HT-29 (cell line): ENCODE data around the gene KRTAP4-16. TPM values are rescaled to one million over a fixed set of nuclear protein-coding genes. Genes with fewer than 3 reads are reported as not detected.
A peak's percentile ranks its signal among the peaks of the same experiment; 100 is the strongest.
"Not testable (repeated sequence)": the region's sequence is repeated elsewhere in the genome, so short reads cannot be mapped to it uniquely, and the experiment has no call there.

Experiments
- DNase-seq: peaks from one replicate; pipeline ENCODE4 v3.0.0-alpha.2; 2015; ENCODE audit warnings: low spot score
- total RNA-seq: library from RNA; depleted of rRNA; stranded (reverse); fragments of >200 nt; shearing (Covaris generic); gene quantifications from 2 replicates; pipeline ENCODE4 v1.2.3, GENCODE V29; 2014

The KRTAP4-16 gene
- total RNA-seq, 1 experiment from 2014 or later, result not detected

- not testable (repeated sequence) for DNase-seq
Observed at GRCh38 chr17:41119696-41120690, 18.0 kb upstream of the KRTAP4-16 start.

DNA sequence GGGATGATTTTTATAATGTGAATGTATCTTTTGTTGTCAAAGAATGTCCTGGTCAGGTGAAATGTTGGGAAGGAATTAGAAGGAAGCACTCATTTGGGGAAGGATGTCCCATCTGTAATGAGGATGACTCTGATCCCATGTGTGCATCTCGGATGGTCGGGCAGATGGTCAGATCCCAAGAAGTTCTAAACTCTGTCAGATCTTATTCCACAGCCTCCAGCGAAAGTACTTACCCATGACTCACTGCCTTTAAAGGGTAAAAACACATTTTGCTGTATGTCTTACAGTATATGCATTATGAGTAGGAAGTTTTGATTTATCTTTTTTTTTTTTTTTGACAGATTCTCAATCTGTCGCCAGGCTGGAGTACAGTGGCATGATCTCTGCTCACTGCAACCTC is 16.7 kb upstream of the KRTAP4-16 start:
- DNase-seq, result no peak

- not testable (repeated sequence) for DNase-seq
Observed at GRCh38 chr17:41117846-41118386, 15.9 kb upstream of the KRTAP4-16 start, which contains the start of gene KRTAP4-11. Gene KRTAP4-11 (minus strand): TSS chr17:41118373. CDS start chr17:41118315, 58 bp downstream.

DNA sequence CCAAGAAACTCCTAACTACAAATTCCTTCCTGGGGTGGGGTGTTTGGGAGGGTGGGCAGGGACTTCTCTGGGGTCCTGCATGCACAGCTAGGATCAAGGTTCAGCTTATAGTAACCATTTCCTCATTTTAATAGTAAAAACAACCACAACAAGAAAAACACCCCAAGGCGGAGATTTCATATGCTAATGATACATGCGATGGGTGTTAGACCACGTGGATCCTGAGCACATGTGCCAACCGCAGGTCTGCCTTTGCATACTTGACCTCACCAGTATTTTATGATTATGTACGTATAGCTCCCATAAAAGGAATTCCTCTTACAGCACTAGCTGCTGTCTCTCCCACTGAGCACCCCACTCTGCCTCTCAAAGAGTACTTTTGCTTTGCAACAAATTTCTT is 14.3 kb upstream of the KRTAP4-16 start:
- DNase-seq, result no peak

- no peak for DNase-seq
Observed at GRCh38 chr17:41111151-41111885, 9.3 kb upstream of the KRTAP4-16 start.

DNA sequence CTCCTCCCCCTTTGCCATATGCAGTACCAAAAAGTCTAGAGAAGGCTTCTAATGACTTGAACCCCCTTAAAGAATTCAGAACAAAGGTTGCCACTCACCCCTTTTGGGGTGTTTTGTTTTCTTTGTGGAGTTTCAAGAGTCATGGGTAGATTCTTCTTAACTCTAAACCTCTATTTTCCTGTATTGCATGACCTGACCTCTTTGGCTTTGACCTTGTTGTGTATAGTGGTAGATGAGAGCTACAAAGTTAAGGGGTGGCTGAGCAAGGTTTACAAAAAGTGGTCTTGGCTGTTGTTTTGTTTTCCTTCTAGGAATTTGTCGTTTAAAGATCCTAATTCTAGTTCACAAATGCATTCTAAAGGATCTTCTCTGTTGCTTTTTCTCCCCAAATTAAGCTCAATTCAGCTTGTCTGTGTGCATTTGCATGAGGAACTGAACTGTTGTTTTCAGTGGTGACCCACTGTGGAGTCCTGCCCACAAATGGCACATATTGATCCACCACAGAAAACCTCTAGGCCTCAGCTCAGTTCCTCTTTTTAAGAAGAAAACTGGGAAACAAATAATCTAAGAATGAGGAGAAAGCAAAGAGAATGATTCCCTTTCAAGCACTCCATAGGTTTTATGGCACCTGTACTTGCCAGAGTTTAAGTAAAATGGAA is 6.8 kb upstream of the KRTAP4-16 start:
- not testable (repeated sequence) for DNase-seq

- no peak for DNase-seq
Observed at GRCh38 chr17:41107941-41108450, 6.0 kb upstream of the KRTAP4-16 start.

DNA sequence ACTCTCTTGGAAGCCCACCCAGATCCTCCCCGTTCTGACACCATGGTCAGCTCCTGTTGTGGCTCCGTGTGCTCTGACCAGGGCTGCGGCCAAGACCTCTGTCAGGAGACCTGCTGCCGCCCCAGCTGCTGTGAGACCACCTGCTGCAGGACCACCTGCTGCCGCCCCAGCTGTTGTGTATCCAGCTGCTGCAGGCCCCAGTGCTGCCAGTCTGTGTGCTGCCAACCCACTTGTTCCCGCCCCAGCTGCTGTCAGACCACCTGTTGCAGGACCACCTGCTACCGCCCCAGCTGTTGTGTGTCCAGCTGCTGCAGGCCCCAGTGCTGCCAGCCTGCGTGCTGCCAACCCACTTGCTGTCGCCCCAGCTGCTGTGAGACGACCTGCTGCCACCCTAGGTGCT is 3.3 kb upstream of the KRTAP4-16 start, which contains the start of gene KRTAP4-9:
Gene KRTAP4-9 (plus strand): TSS at position 43 of the 400 bp plus-strand sequence. CDS start 0 bp downstream, at position 43.
- DNase-seq, result not testable (repeated sequence)

DNA sequence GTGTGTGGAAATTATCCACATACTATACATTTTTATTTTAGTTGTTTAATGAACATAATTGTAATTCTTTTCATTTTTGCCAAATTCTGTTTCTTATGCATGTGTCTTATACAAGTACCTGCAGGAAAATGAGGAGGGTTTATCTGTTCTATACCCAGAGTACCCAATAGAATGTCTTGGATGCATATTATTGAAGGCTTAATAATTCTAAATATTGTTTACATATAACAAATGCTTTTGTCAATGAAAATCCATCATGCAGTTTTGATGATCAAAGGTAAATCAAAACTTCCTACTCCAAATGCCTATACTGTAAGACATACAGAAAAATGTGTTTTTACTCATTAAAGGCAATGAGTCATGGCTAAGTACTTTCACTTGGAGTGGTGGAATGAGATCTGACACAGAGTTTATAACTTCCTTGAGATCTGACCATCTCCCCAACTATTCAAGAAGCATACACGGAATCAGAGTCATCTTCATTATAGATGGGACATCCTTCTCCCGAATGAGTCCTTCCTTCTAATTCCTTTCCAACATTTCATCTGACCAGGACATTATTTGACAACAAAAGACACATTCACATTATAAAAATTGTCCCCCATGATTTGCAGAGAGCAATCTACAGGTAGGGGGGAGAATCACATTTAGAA is 2.5 kb upstream of the KRTAP4-16 start:
- not testable (repeated sequence) for DNase-seq

GRCh38 chr17:41103896-41104295 is 1.9 kb upstream of the KRTAP4-16 start:
- no peak for DNase-seq

GRCh38 chr17:41099682-41100480 is 2.1 kb downstream of the KRTAP4-16 start:
- DNase-seq, result not testable (repeated sequence)

- DNase-seq, result no peak
Observed at GRCh38 chr17:41098481-41098880, 3.5 kb downstream of the KRTAP4-16 start.

DNA sequence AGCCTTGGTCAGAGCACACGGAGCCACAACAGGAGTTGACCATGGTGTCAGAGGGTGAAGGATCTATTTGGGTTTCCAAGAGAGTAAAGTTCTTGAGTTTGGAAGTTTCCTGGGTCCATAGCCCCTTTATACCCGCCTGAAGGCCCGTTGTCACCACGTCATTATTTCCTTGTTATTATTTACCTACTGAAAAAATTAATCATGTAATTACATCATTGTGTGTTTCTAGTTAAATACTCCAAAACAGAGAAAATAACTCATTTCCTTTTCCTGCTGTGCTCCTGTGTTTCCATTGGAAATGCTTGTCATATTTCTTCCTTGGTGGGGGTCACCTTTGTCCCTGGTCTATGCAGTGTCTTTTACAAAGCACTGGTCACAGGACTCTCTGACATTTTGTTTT is 4.0 kb downstream of the KRTAP4-16 start, which contains the start of gene KRTAP4-8:
Gene KRTAP4-8 (minus strand): TSS at position 101 of the 400 bp plus-strand sequence. CDS start 58 bp downstream, at position 43.
- no peak for DNase-seq

DNA sequence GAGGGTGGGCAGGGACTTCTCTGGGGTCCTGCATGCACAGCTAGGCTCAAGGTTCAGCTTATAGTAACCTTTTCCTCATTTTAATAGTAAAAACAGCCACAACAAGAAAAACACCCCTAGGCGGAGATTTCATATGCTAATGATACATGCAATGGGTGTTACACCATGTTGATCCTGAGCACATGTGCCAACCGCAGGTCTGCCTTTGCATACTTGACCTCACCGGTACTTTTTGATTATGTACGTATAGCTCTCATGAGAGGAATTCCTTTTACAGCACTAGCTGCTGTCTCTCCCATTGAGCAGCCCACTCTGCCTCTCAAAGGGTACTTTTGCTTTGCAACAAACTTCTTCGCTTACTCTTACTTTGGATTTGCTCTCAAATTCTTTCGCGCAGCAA is 6.0 kb downstream of the KRTAP4-16 start:
- DNase-seq, result no peak

- not testable (repeated sequence) for DNase-seq
Observed at GRCh38 chr17:41088760-41089352, 13.2 kb downstream of the KRTAP4-16 start.

DNA sequence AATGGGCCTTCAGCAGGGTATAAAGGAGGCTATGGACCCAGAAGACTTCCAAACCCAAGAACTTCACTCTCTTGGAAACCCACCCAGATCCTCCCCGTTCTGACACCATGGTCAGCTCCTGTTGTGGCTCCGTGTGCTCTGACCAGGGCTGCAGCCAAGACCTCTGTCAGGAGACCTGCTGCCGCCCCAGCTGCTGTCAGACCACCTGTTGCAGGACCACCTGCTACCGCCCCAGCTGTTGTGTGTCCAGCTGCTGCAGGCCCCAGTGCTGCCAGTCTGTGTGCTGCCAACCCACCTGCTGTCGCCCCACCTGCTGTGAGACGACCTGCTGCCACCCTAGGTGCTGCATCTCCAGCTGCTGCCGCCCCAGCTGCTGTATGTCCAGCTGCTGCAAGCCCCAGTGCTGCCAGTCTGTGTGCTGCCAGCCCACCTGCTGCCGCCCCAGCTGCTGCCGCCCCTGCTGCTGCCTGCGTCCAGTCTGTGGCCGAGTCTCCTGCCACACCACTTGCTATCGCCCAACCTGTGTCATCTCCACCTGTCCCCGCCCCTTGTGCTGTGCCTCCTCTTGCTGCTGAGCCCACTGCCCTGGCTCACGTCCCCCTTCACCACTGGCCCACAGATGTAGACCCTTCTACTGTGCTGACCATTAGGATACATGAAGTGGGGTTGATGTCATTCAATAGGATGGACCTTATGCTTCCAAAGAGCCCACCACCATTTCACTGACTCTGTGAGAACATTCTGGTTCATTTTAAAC is 17.7 kb downstream of the KRTAP4-16 start, which contains the start of gene KRTAP4-7:
Gene KRTAP4-7 (plus strand): TSS at position 51 of the 757 bp plus-strand sequence. CDS start 57 bp downstream, at position 108.
- DNase-seq, result not testable (repeated sequence)

GRCh38 chr17:41083427-41083826 is 18.6 kb downstream of the KRTAP4-16 start:
- peak; percentile 15 for DNase-seq

DNA sequence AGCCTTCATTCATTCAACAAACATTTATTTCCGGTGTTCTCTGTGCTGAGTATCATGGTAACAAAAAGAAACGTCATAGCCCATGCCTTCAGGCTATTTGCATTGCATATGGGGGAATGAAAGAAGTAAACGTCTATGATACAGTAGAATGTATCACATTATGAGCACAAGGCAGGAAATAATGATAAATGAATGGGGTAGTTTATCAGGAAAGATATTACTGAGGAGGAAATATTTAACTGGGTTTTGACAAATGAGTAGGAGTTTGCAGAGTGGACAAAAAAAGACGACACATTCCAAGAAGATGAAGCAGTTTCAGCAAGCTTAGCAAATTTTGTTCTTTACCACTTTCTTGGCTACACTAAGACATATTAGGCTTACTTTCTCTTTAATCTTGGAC is 19.4 kb downstream of the KRTAP4-16 start:
- no peak for DNase-seq
